ENCODE measurements around the gene DHODH.
"Not testable (repeated sequence)": the region's sequence is repeated elsewhere in the genome, so short reads cannot be mapped to it uniquely, and the experiment has no call there.

The DHODH gene

DNA sequence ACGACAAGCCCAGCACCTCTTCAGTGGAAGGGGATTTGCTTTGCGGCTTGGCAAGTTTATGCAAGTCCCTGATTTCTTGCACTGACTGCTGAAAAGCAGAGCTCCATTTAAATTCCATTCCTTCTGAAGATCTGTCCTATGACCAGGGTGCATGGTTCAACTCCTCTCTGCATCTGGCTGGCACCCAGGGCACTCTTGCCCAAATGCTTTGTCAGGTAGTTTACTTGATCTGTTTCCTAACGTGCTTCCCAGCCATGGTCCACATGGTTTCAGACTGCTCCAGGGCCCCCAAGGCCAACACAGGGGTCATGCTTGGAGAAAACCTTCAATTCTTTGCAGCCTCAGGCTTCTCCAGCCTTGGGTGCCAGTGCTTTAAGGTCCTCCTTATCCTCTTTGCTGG lies 34.5 kb downstream of the DHODH start:
- DNase-seq (ENCODE audit: low read depth) = no peak
- no peak overlapping the region for H3K4me3 ChIP-seq (ENCODE audit: low read length)
- TF ChIP-seq, protein P1, sequence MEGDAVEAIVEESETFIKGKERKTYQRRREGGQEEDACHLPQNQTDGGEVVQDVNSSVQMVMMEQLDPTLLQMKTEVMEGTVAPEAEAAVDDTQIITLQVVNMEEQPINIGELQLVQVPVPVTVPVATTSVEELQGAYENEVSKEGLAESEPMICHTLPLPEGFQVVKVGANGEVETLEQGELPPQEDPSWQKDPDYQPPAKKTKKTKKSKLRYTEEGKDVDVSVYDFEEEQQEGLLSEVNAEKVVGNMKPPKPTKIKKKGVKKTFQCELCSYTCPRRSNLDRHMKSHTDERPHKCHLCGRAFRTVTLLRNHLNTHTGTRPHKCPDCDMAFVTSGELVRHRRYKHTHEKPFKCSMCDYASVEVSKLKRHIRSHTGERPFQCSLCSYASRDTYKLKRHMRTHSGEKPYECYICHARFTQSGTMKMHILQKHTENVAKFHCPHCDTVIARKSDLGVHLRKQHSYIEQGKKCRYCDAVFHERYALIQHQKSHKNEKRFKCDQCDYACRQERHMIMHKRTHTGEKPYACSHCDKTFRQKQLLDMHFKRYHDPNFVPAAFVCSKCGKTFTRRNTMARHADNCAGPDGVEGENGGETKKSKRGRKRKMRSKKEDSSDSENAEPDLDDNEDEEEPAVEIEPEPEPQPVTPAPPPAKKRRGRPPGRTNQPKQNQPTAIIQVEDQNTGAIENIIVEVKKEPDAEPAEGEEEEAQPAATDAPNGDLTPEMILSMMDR (conservative IDR thresholded peaks at IDR 0.05; ENCODE audit: low read length) = no peak

DNA sequence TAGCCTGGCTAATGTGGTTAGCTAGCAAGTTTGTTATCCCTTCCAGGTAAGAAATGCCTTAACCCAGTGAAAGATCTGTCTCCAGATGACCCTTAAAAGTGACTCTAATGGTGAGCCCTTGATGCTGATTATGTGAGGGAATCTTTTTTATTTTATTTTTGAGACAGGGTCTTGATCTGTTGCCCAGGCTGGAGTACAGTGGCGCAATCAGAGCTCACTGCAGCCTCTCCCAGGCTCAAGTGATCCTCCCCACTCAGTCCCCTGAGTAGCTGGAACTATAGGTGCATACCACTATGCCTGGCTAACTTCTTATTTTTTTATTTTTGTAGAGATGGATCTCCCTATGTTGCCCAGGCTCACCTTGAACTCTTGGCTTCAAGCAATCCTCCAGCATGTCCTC lies 35.0 kb downstream of the DHODH start:
- TF ChIP-seq, protein P1 (conservative IDR thresholded peaks at IDR 0.05; ENCODE audit: low read length) = no peak
- H3K4me3 ChIP-seq (ENCODE audit: low read length) = no peak overlapping the region
- DNase-seq (ENCODE audit: low read depth) = no peak

DNA sequence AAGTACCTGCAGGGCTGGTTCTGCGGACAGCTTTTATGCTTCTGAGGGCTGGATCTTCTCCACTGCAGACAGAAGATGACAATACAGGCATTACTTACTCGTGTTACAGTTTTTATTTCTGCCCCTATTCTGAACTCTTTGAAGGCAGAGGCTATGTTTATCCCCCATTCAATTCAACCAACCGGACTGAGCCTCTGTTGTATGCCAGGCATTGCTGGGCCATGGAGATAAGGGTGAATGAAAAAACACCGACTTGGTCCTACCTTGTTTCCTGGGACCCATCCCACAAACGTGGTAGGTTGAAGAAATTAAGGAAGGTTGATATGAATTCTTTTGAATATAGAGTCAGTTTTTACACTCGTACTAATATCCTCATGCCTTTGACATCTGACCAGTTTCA lies 35.8 kb downstream of the DHODH start:
- TF ChIP-seq, protein P1 (conservative IDR thresholded peaks at IDR 0.05; ENCODE audit: low read length) = no peak
- no peak for DNase-seq (ENCODE audit: low read depth)
- H3K4me3 ChIP-seq (ENCODE audit: low read length) = no peak overlapping the region

- TF ChIP-seq, protein P1 (conservative IDR thresholded peaks at IDR 0.05; ENCODE audit: low read length) = no peak
- DNase-seq (ENCODE audit: low read depth) = no peak
- no peak overlapping the region for H3K4me3 ChIP-seq (ENCODE audit: low read length)
These were observed 36.3 kb downstream of the DHODH start for GRCh38 chr16:72044825-72045359.

DNA sequence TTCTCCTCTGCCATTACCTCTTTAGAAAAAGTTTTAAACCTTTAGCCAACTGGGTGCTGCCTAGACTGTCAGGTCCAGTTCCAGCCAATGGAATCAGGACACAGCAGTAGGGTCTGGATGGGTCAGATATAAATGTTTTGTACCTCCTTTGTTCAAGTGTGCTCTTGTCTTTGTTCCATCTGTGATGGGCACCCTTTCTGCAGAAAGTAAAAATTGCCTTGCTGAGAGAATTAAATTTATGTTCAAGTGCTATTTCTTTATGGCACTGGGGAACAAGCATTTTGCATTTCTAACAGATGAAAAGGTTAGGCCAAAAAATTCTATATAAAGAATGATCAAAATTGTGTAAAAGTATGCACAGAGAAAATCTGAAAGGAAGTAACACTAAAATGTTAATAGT lies 40.6 kb downstream of the DHODH start:
- TF ChIP-seq, protein P1 (conservative IDR thresholded peaks at IDR 0.05; ENCODE audit: low read length) = no peak

DNA sequence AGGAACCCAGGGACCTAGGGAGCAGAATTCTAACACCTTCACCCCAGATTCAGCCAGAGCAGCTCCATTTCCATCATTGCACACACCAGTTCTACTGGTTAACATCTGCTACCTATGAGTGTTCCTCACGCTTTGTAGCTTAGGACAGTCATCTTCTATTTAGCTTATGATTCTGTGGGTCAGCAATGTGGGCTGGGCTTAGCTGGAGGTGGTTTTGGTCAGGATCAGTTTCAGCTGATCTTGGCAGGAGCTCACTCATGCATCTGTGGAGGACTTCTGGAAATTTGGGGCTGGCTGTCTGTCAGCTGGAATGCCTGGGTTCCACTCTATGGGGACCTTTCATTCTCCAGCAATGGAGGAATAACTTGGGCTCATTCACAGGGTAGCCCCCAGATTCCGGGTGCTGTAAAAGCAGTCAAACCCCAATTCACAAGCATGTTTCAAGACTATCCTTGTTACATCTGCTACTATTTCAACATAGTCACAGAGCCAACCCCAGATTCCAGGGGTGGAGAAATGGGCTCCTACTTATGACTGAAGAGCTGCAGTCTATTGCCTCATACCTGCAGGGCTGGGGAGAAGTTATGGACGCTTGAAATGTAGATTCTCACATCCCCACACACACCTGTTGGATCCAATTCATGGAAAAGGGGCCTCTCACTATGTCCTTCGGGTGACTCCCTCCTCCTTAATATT lies 42.4 kb downstream of the DHODH start:
- no peak overlapping the region for H3K4me3 ChIP-seq (ENCODE audit: low read length)
- peak; percentile 46 for DNase-seq (ENCODE audit: low read depth)
- TF ChIP-seq, protein P1 (conservative IDR thresholded peaks at IDR 0.05; ENCODE audit: low read length) = no peak

More for the DNA sequence above, 40.6 kb downstream of the DHODH start:
- DNase-seq (ENCODE audit: low read depth) = no peak
- no peak overlapping the region for H3K4me3 ChIP-seq (ENCODE audit: low read length)

GRCh38 chr16:72051818-72052217 lies 43.3 kb downstream of the DHODH start:
- DNase-seq (ENCODE audit: low read depth) = no peak
- no peak overlapping the region for H3K4me3 ChIP-seq (ENCODE audit: low read length)
- TF ChIP-seq, protein P1 (conservative IDR thresholded peaks at IDR 0.05; ENCODE audit: low read length) = no peak

DNA sequence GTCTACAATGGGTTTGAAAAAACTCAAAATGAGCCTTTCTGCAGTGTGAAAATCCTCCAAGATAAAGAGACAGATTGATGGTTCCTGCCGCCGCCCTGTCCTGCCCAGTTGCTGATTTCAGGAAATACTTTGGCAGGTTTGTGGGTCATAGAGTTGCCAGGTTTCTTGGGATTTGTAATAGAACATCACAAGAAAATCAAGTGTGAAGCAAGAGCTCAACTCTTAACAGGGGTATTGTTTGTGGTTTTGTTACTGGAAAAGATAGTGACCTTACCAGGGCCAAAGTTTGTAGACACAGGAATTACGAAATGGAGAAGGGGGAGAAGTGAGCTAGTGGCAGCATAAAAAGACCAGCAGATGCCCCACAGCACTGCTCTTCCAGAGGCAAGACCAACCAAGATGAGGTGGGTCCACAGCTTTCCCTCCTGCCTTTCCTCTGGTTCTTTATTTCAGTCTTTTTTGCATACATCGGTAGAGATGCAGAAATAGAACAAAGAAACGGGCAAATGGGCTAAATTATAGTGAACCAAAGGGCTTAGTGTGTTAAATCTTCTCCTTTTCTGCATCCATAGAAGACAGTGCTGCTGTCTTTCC lies 45.8 kb downstream of the DHODH start, which contains the start of gene HP:
Gene HP (plus strand): TSS at position 252 of the 594 bp plus-strand sequence. CDS start 148 bp downstream, at position 400.
- not testable (repeated sequence) for DNase-seq (ENCODE audit: low read depth)

More for the DNA sequence above, 45.8 kb downstream of the DHODH start, which contains the start of gene HP:
- not testable (repeated sequence) for H3K4me3 ChIP-seq (ENCODE audit: low read length)
